GM21528 (cell line): ENCODE data around the gene SOX8.
A peak's percentile ranks its signal among the peaks of the same experiment; 100 is the strongest.
"Not testable (repeated sequence)": the region's sequence is repeated elsewhere in the genome, so short reads cannot be mapped to it uniquely, and the experiment has no call there.

Experiments
- ATAC-seq: cut with Tn5 transposase; IDR thresholded peaks from one replicate; pipeline ENCODE4 v1.9.1; 2021; ENCODE audit warnings: mild to moderate bottlenecking, moderate library complexity; ENCODE audit not compliant: unreplicated experiment, low FRiP score

The SOX8 gene

GRCh38 chr16:952321-952720 lies 29.2 kb upstream of the SOX8 start:
- ATAC-seq: no peak

- ATAC-seq: not testable (repeated sequence)
Measured at GRCh38 chr16:953818-954217, 27.8 kb upstream of the SOX8 start.

- not testable (repeated sequence) for ATAC-seq
Measured at GRCh38 chr16:955766-956165, 25.8 kb upstream of the SOX8 start.

- ATAC-seq: no peak
Measured at GRCh38 chr16:959232-960040, 22.1 kb upstream of the SOX8 start.

DNA sequence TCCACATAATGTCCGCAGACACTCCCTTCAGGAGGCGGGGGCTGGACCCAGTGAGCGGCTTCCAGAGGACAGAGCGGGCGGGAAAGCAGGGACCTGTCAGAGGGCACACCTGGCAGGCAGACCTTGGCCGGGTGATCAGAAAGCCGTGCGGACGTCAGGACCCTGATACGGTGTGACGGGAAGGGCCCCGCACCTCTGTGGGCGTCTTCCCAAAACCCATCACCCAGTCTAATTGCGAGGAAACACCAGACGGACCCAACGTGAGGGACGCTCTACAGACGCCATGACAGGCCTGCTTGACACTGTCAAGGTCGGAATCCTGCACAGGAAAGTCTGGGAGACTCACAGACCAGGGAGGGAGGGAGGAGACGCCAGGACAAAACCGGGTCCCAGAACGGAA lies 19.2 kb upstream of the SOX8 start:
- no peak for ATAC-seq

DNA sequence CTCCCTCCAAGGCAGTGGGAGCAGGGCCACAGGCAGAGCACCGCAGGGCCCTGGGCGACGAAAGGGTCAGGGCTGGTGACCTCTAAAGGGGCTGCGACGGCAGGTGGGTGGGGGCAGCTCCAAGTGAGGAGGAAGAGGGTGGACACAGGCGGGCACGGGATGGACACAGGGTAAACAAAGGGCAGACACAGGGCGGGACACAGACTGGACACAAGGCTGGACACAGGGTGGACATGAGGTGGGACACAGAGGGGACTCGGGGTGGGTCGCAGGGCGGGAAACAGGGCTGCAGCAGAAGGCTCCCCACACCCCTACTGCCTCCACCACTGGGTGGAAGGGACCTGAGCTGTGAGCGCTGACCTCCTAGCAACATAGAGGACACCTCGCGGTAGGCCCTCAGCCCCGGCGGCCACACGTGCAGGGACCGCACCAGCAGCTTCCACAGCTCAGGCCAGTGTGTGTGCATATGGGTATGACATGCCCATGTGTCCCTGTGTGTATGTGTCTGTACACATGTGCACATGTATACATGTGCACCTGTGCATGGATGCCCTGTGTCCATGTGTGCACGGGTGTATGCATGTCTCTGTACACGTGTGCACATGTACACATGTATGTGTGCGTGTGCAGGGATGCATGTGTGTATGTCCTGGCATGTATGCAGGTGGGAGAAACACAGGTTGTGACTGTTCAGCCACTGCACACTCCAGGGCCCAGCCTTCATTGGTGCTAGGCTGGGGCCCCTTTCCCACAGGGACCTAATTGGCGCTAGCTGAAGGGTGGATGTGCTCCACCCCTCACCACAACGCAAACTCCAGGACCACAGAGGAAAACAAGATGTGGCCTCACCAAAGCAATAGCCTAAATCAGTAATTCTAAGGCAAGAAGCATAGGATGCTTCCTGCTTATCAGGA lies 18.4 kb upstream of the SOX8 start:
- ATAC-seq: no peak

DNA sequence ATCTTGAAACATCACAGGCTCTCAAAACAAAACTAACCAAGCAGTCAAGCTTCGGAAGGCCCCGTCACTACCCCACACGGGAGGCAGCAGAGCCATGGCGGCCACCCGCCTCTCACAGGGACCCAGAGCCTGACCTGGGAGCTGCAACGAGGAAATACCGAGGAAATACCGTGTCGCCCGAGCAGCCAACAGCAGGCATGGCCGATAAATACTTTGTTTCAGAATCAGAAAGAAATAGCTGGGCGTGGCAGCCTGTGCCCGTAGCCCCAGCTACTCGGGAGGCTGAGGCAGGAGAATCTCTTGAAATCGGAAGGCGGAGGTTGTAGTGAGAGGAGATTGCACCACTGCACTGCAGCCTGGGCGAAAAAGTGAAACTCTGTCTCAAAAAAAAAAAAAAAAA lies 17.7 kb upstream of the SOX8 start:
- no peak for ATAC-seq

GRCh38 chr16:964356-965035 lies 17.1 kb upstream of the SOX8 start:
- no peak for ATAC-seq

- ATAC-seq: no peak
Measured at GRCh38 chr16:965036-965395, 16.6 kb upstream of the SOX8 start.

DNA sequence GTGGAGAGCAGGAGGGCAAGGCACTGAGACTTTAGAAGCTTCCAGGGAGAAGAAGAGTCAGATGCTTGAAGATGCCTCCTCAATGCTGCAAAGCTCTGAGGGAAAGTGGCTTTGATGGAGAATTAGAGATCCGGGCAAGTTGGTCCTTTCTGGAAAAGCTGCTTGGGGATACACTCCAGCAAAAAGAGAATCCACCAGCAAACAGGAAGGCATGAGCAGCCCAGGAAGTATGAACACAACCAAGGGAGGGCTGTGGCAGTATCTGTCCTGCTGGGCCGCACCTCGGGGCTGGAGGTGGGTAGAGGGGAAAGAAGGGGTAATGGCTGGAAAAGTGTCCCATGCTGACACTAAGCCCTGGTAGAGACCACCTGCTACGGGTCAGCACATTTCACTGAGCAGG lies 16.1 kb upstream of the SOX8 start:
- no peak for ATAC-seq

- no peak for ATAC-seq
Measured at GRCh38 chr16:966035-966434, 15.5 kb upstream of the SOX8 start.

- no peak for ATAC-seq
Measured at GRCh38 chr16:966505-966904, 15.1 kb upstream of the SOX8 start.

GRCh38 chr16:967077-967541 lies 14.5 kb upstream of the SOX8 start:
- ATAC-seq: no peak

DNA sequence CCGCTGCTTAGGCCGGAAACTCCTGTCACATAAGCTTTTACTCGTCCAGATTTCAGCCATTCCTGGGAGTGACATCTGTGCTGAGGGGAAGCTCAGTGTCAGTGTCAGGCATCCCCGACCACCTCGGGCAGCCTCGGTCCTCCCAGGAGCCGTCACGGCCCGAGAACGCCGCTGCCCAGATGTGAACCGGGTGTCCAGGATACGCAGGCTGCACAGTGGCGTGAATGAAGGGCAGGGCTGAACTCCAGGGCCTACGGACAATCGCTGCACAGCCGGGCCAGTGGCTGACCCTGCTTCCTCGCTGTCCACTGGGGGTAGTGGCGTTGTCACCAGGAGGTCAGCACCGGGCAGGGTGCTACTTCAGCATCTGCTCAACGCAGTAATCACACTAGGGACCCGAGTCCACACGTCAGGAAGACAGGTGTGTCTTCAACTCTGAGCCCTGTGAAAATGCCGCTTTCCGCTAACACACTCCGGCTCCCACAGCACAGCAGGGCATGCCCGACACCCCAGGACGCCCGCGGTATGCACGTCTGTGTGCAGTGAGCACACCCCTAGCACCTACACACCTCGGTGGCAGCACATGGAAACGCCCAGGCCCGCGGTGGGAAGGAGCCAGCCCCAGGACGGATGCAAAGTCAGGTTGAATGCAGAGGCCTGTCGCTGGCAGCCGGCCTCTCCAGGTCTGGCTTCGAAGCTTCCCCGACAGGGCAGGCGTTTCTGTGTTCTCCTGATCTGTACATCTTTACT lies 13.8 kb upstream of the SOX8 start:
- ATAC-seq: no peak

GRCh38 chr16:968620-969019 lies 12.9 kb upstream of the SOX8 start:
- ATAC-seq: no peak

GRCh38 chr16:969508-970385 lies 11.8 kb upstream of the SOX8 start:
- ATAC-seq: peak; percentile 13

GRCh38 chr16:970386-970765 lies 11.2 kb upstream of the SOX8 start:
- ATAC-seq: no peak

DNA sequence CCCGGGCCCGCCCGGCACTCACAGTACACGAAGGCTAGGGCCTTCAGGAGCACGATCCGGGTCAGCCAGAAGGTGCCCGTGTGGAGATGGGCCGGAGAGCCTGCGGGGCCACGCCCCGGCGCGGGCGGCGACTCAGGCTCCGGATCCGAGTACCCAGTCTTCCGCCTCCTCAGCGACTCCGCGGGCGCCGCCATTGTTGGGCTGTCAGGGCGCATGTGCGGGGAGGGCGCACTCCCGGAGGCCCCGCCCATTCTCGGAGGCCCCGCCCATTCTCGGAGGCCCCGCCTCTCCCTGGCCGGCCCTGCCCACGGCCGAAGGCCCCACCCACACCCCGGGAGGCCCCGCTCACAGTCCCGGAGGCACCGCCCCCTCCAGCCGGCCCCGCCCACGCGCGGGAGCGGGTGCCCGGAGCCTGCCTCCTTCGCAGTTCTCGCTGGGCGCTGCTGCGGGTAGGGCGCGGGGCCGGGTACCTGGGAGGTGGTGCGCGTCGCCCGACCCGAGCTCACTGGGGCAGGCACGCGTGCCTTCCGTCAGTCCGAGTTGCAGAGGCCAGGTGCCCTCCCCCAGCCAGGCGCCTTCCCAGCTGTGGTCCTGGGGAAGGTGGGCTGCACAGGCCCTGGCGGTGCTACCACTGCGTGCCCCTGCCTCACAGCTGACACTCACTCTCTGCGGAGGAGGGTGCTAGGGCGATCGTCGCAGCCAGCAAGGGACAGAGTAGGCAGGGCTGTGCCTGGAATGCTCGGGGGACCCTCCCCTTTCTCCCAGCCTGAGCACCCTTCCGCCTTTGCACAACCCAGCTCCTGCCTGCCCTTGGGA lies 10.6 kb upstream of the SOX8 start, which contains the start of gene LMF1:
Gene LMF1 (minus strand): TSS at position 219 of the 816 bp plus-strand sequence. CDS start 4 bp downstream, at position 215.
- peak; percentile 75 for ATAC-seq

DNA sequence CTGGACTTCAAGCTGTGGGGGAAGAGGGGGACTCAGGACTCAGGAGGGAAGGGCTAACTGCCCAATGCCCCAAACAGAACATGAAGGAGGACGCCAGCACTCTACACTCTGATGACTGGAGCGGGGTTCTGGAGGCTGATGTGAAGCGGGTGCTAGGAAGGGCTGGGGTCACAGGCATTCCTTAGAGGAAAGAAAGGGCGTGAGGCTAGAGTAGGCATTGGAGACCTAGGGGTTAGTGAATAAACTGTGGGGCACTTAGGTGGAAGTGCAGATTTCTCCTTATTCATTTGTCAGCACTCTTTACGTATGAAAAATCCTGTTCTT lies 10.0 kb upstream of the SOX8 start:
- ATAC-seq: no peak
